Stimulated activated CD4-positive, alpha-beta T cell treated with anti-CD3 and anti-CD28 coated beads, Interleukin-4, amount 100 ng/mL, for 48 hours (primary cell): Measurements from ENCODE around the gene SMIM1.

Experiments
- DNase-seq, 2 donors: peaks; one replicate each; pipeline ENCODE4 v3.0.0-alpha.2; 2020; ENCODE audit warnings: low read depth in 2 of 2

The SMIM1 gene

GRCh38 chr1:3821447-3821846, 48.9 kb downstream of the SMIM1 start:
- DNase-seq: no peak

GRCh38 chr1:3821908-3822307, 49.4 kb downstream of the SMIM1 start:
- DNase-seq: no peak

- no peak for DNase-seq
Observed at GRCh38 chr1:3822421-3822820, 49.9 kb downstream of the SMIM1 start.

GRCh38 chr1:3824650-3825049, 52.1 kb downstream of the SMIM1 start:
- DNase-seq: no peak

- no peak for DNase-seq
Observed at GRCh38 chr1:3825356-3825755, 52.8 kb downstream of the SMIM1 start.
